Stimulated activated memory B cell treated with anti-CD40 and anti-IgM and Interleukin-4, amounts not matched to agents 10 μg/mL and 1 μg/mL and 100 μg/mL, for 72 hours (primary cell): ENCODE measurements around the gene CFAP53.
"Not testable (repeated sequence)": the region's sequence is repeated elsewhere in the genome, so short reads cannot be mapped to it uniquely, and the experiment has no call there.

Experiments
- ATAC-seq: fragments of 150-1000 bp; cut with Tn5 transposase; 2 replicates; pipeline ENCODE4 v1.10.0; 2021
- H3K27ac Mint-ChIP-seq: one replicate; pipeline ENCODE4 v1.8.0; 2022; ENCODE audit warnings: mild to moderate bottlenecking, mixed read lengths
- H3K27me3 Mint-ChIP-seq: one replicate; pipeline ENCODE4 v1.8.0; 2022; ENCODE audit warnings: mixed read lengths
- H3K36me3 Mint-ChIP-seq: one replicate; pipeline ENCODE4 v1.8.0; 2022; ENCODE audit warnings: mixed read lengths
- H3K4me1 Mint-ChIP-seq: one replicate; pipeline ENCODE4 v1.8.0; 2022; ENCODE audit warnings: mixed read lengths
- H3K4me3 Mint-ChIP-seq: one replicate; pipeline ENCODE4 v1.8.0; 2022; ENCODE audit warnings: mild to moderate bottlenecking, moderate library complexity, mixed read lengths
- H3K9me3 Mint-ChIP-seq: one replicate; pipeline ENCODE4 v1.8.0; 2022; ENCODE audit warnings: mixed read lengths

Gene CFAP53

GRCh38 chr18:50262977-50263376, 3.3 kb downstream of the CFAP53 start:
- H3K9me3 Mint-ChIP-seq, result no peaks in the 10 kb centered on the region
- H3K27me3 Mint-ChIP-seq, result no peaks in the 10 kb centered on the region
- peaks cover 24% of the 10 kb centered on the region for H3K4me1 Mint-ChIP-seq
- ATAC-seq, result no peak
- no peak overlapping the region for H3K27ac Mint-ChIP-seq
- peaks cover 5% of the 10 kb centered on the region for H3K36me3 Mint-ChIP-seq
- no peak overlapping the region for H3K4me3 Mint-ChIP-seq

- Mint-ChIP-seq H3K4me3 (no peak overlapping the region), H3K27me3 (peaks cover 7% of the 10 kb centered on the region)
- ATAC-seq, result no peak
Measured at GRCh38 chr18:50250935-50251334, 15.4 kb downstream of the CFAP53 start.

GRCh38 chr18:50249576-50249975, 16.7 kb downstream of the CFAP53 start:
- H3K4me1 Mint-ChIP-seq, result no peaks in the 10 kb centered on the region
- no peak overlapping the region for H3K4me3 Mint-ChIP-seq
- no peak for ATAC-seq
- peaks cover 7% of the 10 kb centered on the region for H3K27me3 Mint-ChIP-seq
- H3K36me3 Mint-ChIP-seq, result no peaks in the 10 kb centered on the region
- no peaks in the 10 kb centered on the region for H3K9me3 Mint-ChIP-seq
- no peak overlapping the region for H3K27ac Mint-ChIP-seq

More at GRCh38 chr18:50250935-50251334, 15.4 kb downstream of the CFAP53 start:
- no peaks in the 10 kb centered on the region for H3K4me1 Mint-ChIP-seq
- H3K9me3 Mint-ChIP-seq, result no peaks in the 10 kb centered on the region
- no peaks in the 10 kb centered on the region for H3K36me3 Mint-ChIP-seq
- no peak overlapping the region for H3K27ac Mint-ChIP-seq

- peaks cover 3% of the 10 kb centered on the region for H3K9me3 Mint-ChIP-seq
- no peak overlapping the region for H3K27ac Mint-ChIP-seq
- peaks cover 7% of the 10 kb centered on the region for H3K27me3 Mint-ChIP-seq
- no peak for ATAC-seq
- H3K36me3 Mint-ChIP-seq, result no peaks in the 10 kb centered on the region
- H3K4me3 Mint-ChIP-seq, result no peak overlapping the region
- H3K4me1 Mint-ChIP-seq, result no peaks in the 10 kb centered on the region
Measured at GRCh38 chr18:50247561-50247960, 18.7 kb downstream of the CFAP53 start.

- not testable (repeated sequence) for H3K4me3 Mint-ChIP-seq
Measured at GRCh38 chr18:50241768-50242167, 24.5 kb downstream of the CFAP53 start.

GRCh38 chr18:50240080-50240563, 26.2 kb downstream of the CFAP53 start:
- no peak for ATAC-seq
- Mint-ChIP-seq H3K4me3 (no peak overlapping the region), H3K4me1 (peaks cover 7% of the 10 kb centered on the region), H3K27ac (no peak overlapping the region), H3K9me3 (peaks cover 16% of the 10 kb centered on the region), H3K36me3 (peaks cover 14% of the 10 kb centered on the region), H3K27me3 (peaks cover 9% of the 10 kb centered on the region)

More at GRCh38 chr18:50241768-50242167, 24.5 kb downstream of the CFAP53 start:
- not testable (repeated sequence) for H3K27me3 Mint-ChIP-seq, H3K4me1 Mint-ChIP-seq, ATAC-seq, H3K27ac Mint-ChIP-seq
- peaks cover 14% of the 10 kb centered on the region for H3K36me3 Mint-ChIP-seq
- H3K9me3 Mint-ChIP-seq, result peaks cover 16% of the 10 kb centered on the region

GRCh38 chr18:50232419-50232818, 33.9 kb downstream of the CFAP53 start:
- H3K27me3 Mint-ChIP-seq, result peaks cover 39% of the 10 kb centered on the region
- no peaks in the 10 kb centered on the region for H3K9me3 Mint-ChIP-seq
- H3K4me1 Mint-ChIP-seq, result peaks cover 7% of the 10 kb centered on the region
- no peaks in the 10 kb centered on the region for H3K36me3 Mint-ChIP-seq
- H3K4me3 Mint-ChIP-seq, result no peak overlapping the region
- no peak overlapping the region for H3K27ac Mint-ChIP-seq
- ATAC-seq, result no peak

GRCh38 chr18:50231621-50232020, 34.7 kb downstream of the CFAP53 start:
- Mint-ChIP-seq H3K4me1 (peaks cover 7% of the 10 kb centered on the region), H3K27ac (no peak overlapping the region), H3K9me3 (peaks cover 2% of the 10 kb centered on the region), H3K27me3 (peaks cover 39% of the 10 kb centered on the region), H3K4me3 (no peak overlapping the region), H3K36me3 (no peaks in the 10 kb centered on the region)
- ATAC-seq, result no peak

GRCh38 chr18:50220249-50220648, 46.0 kb downstream of the CFAP53 start:
- H3K4me1 Mint-ChIP-seq, H3K9me3 Mint-ChIP-seq, H3K4me3 Mint-ChIP-seq, H3K27ac Mint-ChIP-seq, ATAC-seq, H3K36me3 Mint-ChIP-seq: not testable (repeated sequence)
- peaks cover 43% of the 10 kb centered on the region for H3K27me3 Mint-ChIP-seq

- Mint-ChIP-seq H3K27ac (peak overlapping the region; percentile 51), H3K36me3 (no peaks in the 10 kb centered on the region), H3K9me3 (peaks cover 6% of the 10 kb centered on the region), H3K4me3 (no peak overlapping the region), H3K27me3 (peaks cover 58% of the 10 kb centered on the region), H3K4me1 (peaks cover 9% of the 10 kb centered on the region)
- peak; percentile 67 for ATAC-seq
Measured at GRCh38 chr18:50218432-50219197, 47.7 kb downstream of the CFAP53 start.

GRCh38 chr18:50209311-50209710, 57.0 kb downstream of the CFAP53 start:
- H3K27me3 Mint-ChIP-seq, result peaks cover 67% of the 10 kb centered on the region
- no peaks in the 10 kb centered on the region for H3K9me3 Mint-ChIP-seq
- H3K36me3 Mint-ChIP-seq, result no peaks in the 10 kb centered on the region
- no peak overlapping the region for H3K4me3 Mint-ChIP-seq
- H3K4me1 Mint-ChIP-seq, result peaks cover 2% of the 10 kb centered on the region
- no peak for ATAC-seq
- H3K27ac Mint-ChIP-seq, result no peak overlapping the region

GRCh38 chr18:50207722-50208121, 58.6 kb downstream of the CFAP53 start:
- H3K27ac Mint-ChIP-seq, result no peak overlapping the region
- H3K9me3 Mint-ChIP-seq, result no peaks in the 10 kb centered on the region
- peaks cover 8% of the 10 kb centered on the region for H3K4me1 Mint-ChIP-seq
- peaks cover 71% of the 10 kb centered on the region for H3K27me3 Mint-ChIP-seq
- no peaks in the 10 kb centered on the region for H3K36me3 Mint-ChIP-seq
- H3K4me3 Mint-ChIP-seq, result no peak overlapping the region
- ATAC-seq, result no peak

GRCh38 chr18:50203801-50204604, 62.3 kb downstream of the CFAP53 start:
- no peak for ATAC-seq
- Mint-ChIP-seq H3K36me3 (peaks cover 5% of the 10 kb centered on the region), H3K9me3 (peaks cover 9% of the 10 kb centered on the region), H3K4me3 (no peak overlapping the region), H3K27ac (no peak overlapping the region), H3K27me3 (peaks cover 54% of the 10 kb centered on the region), H3K4me1 (peaks cover 8% of the 10 kb centered on the region)

- ATAC-seq, result no peak
- H3K4me1 Mint-ChIP-seq, result peaks cover 8% of the 10 kb centered on the region
- peaks cover 74% of the 10 kb centered on the region for H3K27me3 Mint-ChIP-seq
Measured at GRCh38 chr18:50201476-50202018, 64.7 kb downstream of the CFAP53 start.

GRCh38 chr18:50199921-50200320, 66.4 kb downstream of the CFAP53 start:
- Mint-ChIP-seq H3K36me3 (peaks cover 5% of the 10 kb centered on the region), H3K27ac (no peak overlapping the region), H3K4me1 (peaks cover 16% of the 10 kb centered on the region), H3K4me3 (no peak overlapping the region), H3K27me3 (peaks cover 73% of the 10 kb centered on the region), H3K9me3 (peaks cover 9% of the 10 kb centered on the region)
- ATAC-seq, result no peak

More at GRCh38 chr18:50201476-50202018, 64.7 kb downstream of the CFAP53 start:
- Mint-ChIP-seq H3K27ac (no peak overlapping the region), H3K9me3 (peaks cover 9% of the 10 kb centered on the region), H3K36me3 (peaks cover 5% of the 10 kb centered on the region), H3K4me3 (no peak overlapping the region)
